NCI-H345 treated with DMSO at 0.1 percent for 48 hours (cell line): ENCODE results near the gene TEX38.
"Not testable (repeated sequence)": the region's sequence is repeated elsewhere in the genome, so short reads cannot be mapped to it uniquely, and the experiment has no call there.

ENCODE experiments used
- DNase-seq: peaks from one replicate; lab custom pipeline; 2025; ENCODE audit not compliant: unreplicated experiment; lab: John Stamatoyannopoulos, UW

Gene TEX38

DNA sequence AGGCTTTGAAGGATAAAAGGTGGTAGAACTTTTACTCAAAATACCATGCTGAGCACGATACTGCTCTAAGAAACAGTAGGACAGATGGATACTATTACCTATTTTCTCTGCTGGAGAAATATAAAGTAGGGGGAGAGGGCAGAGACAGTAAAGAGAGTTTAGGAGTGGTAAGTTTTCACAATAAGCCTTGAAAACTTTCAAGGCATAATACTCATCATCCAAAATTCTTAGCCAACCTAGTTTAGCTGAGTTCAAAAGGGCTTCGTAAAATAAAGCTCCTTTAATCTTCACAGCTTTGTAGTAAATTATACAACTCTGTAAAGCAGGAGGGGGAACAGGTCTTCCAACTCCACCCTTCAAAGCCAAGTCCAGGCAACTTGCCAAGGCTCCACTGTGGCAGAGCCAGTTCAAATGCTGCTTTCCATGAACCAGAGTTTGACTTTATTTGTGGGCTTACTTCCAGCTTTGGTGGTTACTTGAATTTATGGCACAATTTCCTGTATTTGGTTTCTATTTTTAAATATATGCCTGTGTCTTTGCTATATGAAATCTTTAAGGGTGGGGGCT is 15.5 kb downstream of the TEX38 start:
- DNase-seq: no peak

DNA sequence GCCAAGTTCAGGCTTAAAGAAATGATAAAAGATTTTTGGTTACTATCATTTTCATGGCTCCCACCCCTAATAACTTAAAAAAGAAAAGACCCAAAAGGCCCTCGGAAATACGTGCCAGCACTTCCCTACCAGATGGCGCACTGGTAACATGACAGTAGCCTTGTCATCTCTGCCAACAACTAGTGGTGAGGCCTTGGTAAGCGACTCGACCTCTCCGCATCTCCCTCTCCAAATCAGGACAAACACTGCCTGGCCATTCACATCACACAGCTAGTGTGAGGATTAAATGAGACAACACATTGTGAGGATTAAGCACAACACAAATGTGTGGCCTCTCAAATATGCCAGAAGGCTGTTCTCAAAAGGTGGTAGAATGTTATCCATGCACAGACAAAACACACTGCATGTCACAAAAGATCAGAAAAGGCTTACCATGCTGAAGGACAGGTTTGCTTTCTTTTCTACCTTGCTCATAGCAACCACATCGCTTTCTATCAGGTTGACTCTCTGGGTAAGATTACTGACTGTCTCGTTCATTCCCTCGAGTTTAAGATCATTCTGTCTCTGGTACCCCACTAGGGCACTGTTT is 16.4 kb downstream of the TEX38 start:
- DNase-seq: no peak

DNA sequence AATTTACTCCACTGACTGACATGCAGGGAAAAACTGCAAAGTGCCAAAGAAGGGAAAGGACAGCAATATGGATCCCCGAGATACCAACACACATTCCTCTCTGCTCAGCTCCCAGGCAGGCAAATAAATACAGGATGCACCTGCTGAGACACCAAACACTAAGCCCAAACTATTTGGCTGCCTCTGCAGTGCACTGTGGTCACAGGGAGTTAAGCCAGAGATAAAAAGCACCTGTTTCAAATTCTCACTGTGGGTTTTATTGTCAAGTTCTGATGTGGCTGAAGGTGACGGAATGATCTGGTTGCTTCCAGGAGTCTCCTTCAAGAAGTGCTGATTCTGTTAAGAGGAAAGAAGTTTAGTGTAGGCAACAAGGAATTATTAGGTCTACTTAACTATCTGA is 17.7 kb downstream of the TEX38 start:
- DNase-seq: no peak

DNA sequence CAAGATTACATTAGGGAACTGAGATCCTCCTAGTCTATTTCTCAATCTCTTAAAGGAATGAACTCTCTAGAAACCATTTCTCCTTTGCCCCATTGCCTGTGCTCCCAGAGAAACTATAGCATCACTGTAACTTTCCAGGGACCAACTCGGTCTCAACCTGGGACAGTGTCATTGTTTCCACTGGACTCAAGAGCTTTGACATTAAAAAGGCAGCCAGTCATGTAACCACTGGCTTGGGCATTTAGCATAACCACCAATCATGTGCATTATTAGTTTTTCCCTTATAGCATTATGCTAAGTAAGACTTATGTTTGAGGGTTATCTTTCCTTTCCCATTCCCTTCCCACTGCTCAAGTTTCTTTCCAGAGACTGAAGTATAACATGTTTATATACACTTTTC is 18.2 kb downstream of the TEX38 start:
- no peak for DNase-seq

DNA sequence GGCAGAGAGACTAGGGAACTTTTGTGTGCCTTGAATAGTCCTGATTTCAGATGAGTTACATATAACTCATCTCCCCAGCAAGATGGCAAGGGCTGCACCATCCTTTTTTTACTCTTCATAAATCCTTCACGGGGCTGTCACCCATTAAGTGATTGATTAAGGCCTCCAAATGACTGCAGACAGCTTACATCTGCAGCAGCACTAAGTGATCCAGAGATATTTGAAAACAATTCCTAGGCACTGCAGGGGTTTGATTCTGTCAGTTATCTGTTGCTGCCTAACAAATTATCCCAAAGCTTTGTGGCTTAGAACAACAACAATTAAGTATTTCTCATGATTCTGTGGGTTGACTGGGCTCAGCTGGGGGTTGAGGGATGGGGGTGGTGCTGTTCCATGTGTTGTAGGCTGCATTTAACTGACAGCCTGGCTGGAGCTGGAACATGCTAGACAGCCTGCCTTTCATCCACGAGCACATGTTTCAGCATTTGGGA is 19.3 kb downstream of the TEX38 start:
- DNase-seq: no peak

DNA sequence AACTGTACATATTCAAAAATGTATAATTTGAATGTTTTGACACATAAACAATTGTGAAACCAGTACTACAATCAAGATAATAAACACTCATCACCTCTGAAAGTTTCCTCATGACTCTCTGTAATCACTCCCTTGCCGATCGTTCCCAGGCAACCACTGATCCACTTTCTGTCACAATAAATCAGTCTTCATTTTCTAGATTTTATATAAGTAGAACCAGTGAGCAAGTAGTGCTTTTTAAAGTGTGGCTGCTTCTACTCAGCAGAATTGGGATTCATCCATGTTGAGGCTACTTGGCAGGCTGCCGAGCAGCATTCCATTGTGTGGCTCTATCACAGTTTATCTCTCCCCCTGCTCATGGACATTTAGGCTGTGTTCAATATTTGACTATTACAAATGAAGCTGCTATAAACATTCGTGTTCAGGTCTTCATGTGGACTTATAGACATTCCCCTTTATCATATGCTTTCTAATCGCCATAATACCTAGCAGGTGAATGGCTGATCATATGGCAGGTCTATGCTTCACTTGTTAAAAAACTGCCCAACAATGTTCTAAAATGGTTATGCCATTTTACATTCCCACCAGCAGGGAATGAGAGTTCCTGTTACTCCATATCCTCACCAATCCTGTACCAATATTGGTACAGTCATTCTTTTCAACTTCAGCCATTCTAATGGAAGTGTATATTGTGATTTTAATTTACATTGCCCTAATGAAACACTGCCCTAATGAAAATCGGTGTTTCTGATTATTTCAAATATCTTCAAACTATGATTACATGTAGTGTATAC is 20.5 kb downstream of the TEX38 start:
- no peak for DNase-seq

DNA sequence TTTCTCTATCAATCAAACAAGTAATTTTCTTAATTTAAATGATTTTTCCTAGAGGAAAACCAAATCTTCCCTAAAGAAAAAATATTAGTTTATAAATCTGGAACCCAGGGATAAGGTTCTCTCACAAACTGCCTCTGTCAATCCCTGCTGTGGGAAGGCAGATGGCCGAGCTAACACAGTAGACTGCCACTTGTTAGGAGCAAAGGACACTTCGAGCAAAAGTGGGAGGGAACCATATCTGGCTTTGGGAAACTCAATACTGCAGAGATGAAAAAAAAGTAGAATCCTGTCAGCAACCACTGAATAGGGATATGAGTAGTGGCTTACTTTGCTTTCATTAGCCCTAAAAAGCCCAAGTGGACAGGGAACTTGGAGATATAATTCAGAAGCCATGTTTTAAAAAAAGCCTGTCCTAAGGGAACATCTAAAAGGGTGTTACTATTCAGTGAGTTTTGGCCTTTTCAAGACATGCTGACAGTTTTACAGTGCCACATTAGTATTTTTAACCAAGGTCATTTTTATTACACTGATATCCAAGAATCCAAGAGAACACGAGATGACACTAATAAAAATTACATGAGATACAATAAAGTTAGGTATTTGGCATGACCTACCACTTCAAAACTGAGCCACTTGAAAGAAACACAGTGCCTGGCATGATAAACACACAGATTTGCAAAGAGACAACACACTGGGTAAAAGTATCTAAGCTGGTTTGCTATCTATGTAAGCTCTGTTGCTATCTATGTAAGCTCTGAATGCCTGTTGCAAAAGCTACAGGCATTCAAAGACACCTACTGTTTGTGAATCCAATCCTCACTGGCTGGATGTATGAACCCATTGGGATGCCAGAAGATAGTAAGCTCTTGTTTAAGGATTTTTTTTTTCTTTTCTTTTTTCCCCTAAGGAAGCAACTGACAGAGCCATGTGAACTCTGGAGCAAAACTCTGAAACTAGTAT is 21.4 kb downstream of the TEX38 start:
- DNase-seq: no peak

DNA sequence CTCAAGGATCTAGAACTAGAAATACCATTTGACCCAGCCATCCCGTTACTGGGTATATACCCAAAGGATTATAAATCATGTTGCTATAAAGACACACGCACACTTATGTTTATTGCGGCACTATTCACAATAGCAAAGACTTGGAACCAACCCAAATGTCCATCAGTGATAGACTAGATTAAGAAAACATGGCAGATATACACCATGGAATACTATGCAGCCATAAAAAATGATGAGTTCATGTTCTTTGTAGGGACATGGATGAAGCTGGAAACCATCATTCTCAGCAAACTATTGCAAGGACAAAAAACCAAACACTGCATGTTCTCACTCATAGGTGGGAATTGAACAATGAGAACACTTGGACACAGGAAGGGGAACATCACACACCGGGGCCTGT is 23.0 kb downstream of the TEX38 start:
- not testable (repeated sequence) for DNase-seq

DNA sequence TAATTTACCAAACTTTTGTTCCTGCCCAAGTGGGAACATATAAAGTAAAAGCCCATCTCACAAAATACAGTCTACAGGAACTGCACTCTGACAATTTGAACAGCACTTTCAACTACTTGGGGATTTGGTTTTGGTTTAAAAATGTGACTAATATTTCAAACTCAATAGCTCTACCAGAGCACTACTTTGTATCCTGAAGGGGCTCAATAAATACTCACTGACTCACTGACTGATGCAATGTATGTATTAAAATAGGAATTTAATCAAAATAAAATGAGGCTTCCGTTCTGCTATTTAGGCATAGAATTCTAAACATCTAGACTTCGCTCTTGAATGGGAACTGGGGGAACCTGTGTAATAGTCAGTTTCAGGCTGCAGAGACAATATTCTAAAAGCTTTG is 25.4 kb downstream of the TEX38 start:
- no peak for DNase-seq

DNA sequence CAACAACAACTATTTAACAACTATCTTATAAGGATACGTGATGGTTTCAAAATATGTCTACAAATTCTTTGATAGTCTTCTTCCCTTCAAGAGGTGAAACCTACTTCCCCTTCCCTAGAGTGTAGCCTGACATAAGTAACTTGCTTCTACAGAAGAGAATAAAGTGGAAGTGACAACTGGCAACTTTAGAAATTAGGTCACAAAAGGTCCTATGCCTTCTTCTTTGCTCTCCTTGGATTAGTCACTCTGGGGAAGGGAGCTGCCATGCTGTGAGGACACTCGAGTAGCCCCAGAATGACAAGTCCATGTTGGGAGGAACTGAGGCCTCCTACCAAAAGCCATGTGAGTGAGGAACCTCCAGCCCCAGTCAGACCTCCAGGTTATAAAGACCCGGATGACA is 28.0 kb downstream of the TEX38 start:
- no peak for DNase-seq

DNA sequence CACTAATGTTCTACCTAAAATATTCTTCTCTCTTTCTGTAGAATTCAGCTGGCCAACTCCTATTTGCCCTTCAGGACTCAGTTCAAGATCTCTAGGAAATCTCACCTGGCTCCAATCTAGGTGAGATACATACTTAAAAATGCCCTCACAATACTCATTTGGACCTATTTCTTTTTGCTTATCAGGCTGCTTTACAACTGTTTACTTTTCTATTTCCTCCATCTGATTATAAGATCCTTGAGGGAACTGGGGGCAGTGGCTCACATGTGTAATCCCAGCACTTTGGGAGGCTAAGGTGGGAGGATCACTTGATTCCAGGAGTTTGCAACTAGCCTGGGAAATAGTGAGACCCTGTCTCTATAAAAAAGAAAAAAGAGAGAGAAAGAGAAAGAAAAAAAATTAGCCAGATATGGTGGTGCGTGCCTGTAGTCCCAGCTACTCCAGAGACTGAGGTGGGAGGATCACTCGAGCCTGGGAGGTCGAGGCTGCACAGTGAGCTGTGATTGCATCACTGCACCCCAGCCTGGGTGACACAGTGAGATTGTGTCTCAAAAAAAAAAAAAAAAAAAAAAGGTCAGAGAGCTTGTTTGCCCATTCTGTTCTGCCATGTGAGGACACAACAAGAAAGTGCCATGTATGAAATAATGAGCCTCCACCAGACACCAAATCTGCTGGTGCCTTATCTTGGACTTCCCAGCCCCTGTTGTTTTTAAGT is 32.4 kb downstream of the TEX38 start:
- DNase-seq: no peak

DNA sequence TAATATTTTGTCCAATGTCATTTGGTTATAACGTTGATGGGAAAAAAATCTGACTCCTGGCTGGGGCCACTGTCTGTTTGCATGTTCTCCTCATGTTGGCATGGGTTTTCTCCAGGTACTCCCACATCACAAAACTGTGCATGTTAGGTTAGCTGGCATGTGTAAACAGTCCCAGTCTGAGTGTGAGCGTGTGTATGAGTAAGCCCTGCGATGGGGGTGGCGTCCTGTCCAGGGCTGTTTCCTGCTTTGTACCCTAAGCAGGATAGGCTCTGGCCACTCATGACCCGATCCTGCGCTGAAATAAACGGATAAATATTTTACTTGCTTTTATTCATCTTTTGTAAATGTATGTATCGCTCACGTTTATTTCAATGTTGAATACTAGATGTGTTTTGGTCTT is 33.8 kb downstream of the TEX38 start:
- no peak for DNase-seq

DNA sequence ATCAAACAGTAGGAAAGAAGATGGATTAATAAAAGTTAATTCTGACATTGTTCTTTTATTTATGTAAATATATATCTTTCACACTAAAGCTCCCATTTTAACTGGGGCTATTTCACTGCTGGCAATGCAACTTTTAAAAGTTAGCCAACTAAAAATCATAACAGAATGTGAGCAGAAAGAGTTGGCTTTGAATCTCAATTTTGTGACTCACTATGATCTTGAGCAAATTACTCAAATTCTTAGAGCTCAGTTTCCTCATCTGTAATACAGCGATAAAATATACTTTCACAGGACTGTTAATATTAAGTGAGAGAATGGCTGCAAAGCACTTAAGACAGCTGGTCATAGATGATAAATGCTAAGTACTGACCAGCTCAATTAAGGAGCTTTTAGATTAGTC is 36.5 kb downstream of the TEX38 start:
- no peak for DNase-seq

DNA sequence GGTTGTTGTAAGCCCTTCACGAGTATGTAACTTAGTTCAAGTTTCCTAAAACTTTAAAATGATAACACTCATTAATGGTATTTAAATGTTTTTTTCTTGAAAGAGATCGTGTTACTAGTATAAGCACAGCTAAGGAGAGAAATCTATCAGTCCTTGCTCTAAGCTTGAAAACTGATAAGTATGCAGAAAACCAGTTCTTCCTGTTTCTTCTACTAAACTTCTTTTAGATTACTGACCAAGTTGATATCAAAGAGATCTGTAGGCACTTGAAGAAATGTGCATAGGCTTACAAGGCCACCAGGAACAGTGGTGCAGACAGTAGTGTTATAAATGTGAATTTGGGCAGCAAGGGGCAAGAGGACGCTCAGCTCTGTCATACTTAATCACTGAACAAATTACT is 43.3 kb downstream of the TEX38 start:
- no peak for DNase-seq

DNA sequence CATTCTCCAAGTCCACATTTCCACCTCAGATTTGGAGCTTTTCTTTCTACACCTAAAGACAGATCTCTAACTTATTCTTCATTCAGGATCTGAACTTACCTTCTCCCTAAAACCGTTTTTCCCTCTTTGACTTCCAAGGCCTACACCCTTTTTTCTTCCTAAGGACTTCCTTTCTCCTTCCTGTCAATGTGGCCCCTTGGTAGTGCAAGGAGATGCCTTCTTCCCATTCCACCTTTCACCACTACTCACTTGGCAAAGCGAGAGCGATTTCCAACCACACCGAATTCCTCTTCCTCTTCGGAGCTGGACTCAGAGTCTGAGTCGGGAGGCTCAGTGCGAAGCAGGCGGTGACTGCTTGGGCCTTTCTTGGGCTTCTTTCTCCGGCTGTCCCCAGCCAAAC is 46.0 kb downstream of the TEX38 start:
- DNase-seq: no peak

DNA sequence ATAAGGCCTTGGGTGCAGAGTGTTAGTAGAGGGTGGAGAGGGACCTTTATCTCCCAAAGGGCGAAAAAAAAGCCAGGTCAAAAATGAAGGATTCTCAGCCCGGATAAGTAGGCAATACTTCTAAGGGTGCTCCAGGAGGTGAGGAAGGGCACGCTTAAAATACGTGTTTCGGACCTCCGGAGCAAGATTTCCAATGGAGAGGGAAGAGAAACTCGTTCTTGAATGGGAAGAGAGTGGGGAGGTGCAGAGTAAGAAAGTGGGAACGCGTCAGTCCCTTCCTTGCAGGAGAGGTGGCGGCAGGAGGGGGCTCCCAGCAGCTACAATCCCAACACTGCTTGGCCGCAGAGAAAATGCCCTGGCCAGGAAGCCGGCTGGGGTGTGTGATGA is 46.7 kb downstream of the TEX38 start:
- DNase-seq: no peak

DNA sequence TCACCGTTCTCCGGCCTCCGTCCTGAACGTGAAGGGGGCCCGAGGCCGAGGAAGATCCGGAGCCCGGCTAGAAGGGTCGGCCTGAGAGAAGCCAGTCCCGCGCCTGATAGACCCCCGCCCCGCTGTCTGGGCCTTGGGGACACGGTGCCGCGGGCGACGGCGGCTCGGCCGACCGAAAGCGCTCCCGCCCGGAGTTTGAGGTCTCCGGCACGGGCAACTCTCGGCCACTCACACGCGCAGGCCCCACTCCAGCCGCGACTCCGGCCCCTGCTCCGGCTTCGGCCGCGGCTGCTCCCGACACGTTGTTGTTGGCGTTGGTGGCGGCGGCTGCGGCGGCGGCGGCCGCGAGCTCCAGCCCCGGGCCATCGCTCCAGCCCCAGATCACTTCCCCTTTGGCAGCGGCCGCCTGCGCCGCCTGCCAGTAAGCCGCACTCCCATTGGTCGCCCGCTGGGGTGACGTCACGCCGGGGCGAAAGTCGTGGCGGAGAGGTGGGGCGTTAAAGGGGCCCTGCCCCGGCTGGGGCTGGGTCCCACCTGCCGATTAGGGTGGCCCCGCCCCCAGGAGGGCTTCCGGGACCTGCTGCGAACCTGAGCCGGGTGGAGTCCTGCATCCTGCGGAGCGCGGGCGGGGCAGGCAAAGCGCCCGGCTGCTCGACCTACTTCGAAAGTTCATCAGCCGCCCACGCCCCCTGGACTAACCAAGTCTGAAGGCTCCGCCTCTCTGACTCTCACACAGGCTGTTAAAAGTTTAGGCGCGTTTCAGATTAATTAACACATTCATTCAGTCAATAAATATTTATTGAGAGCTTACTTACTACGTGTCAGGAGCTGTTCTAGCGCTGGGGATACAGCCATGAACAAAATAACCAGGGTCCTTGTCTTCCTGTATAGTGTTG is 47.3 kb downstream of the TEX38 start, which contains the start of gene EFCAB14:
TSS of gene EFCAB14 (minus strand) at position 388 of the 896 bp plus-strand sequence. CDS start 1,027 bp downstream, outside the sequence.
- peak; percentile 88 for DNase-seq

DNA sequence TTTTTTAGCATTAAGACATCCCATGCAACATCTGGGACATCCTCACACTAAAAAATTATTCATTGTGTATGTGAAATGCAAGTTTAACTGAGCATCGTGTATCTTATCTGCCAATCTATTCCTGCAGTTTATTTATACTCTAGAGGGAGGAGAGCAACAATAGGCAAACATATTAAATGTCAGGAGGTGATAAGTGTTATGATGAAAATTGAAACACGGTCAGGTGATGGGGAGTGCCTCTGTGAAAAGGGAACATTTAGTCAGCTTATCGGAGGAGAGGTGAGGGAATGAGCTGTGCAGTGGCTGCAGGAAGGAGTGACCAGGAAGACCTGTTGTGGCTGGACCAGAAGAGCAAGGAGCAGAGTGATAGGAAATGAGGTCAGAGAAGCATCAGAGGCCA is 48.0 kb downstream of the TEX38 start:
- no peak for DNase-seq

DNA sequence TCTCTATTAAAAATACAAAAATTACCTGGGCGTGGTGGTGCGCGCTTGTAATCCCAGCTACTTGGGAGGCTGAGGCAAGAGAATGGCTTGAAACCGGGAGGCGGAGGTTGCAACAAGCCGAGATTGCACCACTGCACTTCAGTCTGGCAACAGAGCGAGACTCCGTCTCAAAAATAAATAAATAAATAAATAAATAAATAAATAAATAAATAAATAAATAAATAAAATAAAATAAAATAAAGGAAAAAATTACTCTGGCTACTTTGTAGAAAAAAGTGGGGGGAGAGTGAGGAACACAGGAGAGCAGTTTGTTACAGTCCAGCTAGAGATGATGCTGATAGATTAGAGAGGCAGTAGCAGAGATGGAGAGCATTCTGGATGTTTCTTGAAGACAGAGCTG is 48.7 kb downstream of the TEX38 start:
- not testable (repeated sequence) for DNase-seq

DNA sequence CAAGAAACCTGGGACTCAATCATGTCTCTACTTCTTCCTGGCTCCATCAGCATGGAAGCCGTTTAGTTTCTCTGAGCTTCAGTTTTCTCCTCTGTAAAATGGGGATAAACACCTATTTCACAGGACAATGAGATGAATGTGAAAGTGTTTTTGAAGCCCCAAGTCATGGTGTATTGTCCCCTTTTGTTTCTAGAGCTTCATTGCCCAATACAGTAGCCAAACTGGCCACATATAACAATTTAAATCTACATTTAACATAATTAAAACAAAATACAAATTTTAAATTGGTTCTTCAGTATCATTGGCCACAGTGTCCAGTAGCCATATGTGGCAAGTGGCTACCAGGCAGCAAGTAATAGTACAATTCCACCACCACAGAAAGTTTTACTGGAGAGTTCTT is 49.5 kb downstream of the TEX38 start:
- DNase-seq: no peak
